Mesodermal cell (in vitro differentiated cells): Measurements from ENCODE around the gene PALM.
"Not testable (repeated sequence)": the region's sequence is repeated elsewhere in the genome, so short reads cannot be mapped to it uniquely, and the experiment has no call there.

ENCODE experiments used
- H3K27ac ChIP-seq: 2 replicates; pipeline ENCODE4 v1.7.0; 2013; ENCODE audit warnings: mild to moderate bottlenecking, low read depth, low read length, moderate library complexity; ENCODE audit not compliant: severe bottlenecking
- H3K36me3 ChIP-seq: 2 replicates; pipeline ENCODE4 v1.7.1; 2013; ENCODE audit warnings: mild to moderate bottlenecking, low read length, moderate library complexity; ENCODE audit not compliant: control insufficient read depth, insufficient read depth
- H3K4me1 ChIP-seq: one replicate; pipeline ENCODE4 v1.7.1; 2013; ENCODE audit warnings: mild to moderate bottlenecking, low read length; ENCODE audit not compliant: insufficient read depth, control insufficient read depth, poor library complexity, severe bottlenecking
- H3K4me3 ChIP-seq: 2 replicates; pipeline ENCODE4 v1.7.0; 2013; ENCODE audit warnings: low read length, control low read depth, mild to moderate bottlenecking; ENCODE audit not compliant: insufficient read depth, poor library complexity, severe bottlenecking; ENCODE audit errors: extremely low read depth
- H3K9me3 ChIP-seq: 2 replicates; pipeline ENCODE4 v1.7.1; 2013; ENCODE audit warnings: mild to moderate bottlenecking, low read length, moderate library complexity; ENCODE audit not compliant: control insufficient read depth
- WGBS, 2 experiments: methylation state at CpG; one replicate each; pipeline ENCODE4 v1.1.5; 2013; ENCODE audit warnings: missing lambda C conversion rate in 2 of 2; ENCODE audit not compliant: insufficient coverage in 2 of 2; 5-methylcytosine and 5-hydroxymethylcytosine counted together

Gene PALM

GRCh38 chr19:725461-726089, 16.8 kb downstream of the PALM start:
- Histone ChIP-seq H3K9me3 (no peaks in the 10 kb centered on the region), H3K4me1 (no peaks in the 10 kb centered on the region), H3K27ac (no peak overlapping the region), H3K4me3 (no peak overlapping the region), H3K36me3 (peaks cover 22% of the 10 kb centered on the region)
- 94 to 95% methylated on average over 11 to 12 of the region's 13 CpGs for WGBS, 2 experiments

- 87 to 95% methylated on average over 23 to 39 of the region's 43 CpGs for WGBS, 2 experiments
- H3K9me3 ChIP-seq: no peaks in the 10 kb centered on the region
- no peaks in the 10 kb centered on the region for H3K4me1 ChIP-seq
Measured at GRCh38 chr19:726993-727956, 18.5 kb downstream of the PALM start.

GRCh38 chr19:728011-728410, 19.3 kb downstream of the PALM start:
- 89% methylated on average over 18 to 25 of the region's 26 CpGs for WGBS, 2 experiments
- H3K4me1 ChIP-seq: no peaks in the 10 kb centered on the region
- no peaks in the 10 kb centered on the region for H3K9me3 ChIP-seq
- H3K36me3 ChIP-seq: peaks cover 22% of the 10 kb centered on the region
- H3K27ac ChIP-seq: no peak overlapping the region
- H3K4me3 ChIP-seq: no peak overlapping the region

More at GRCh38 chr19:726993-727956, 18.5 kb downstream of the PALM start:
- Histone ChIP-seq H3K4me3 (no peak overlapping the region), H3K27ac (no peak overlapping the region), H3K36me3 (peaks cover 22% of the 10 kb centered on the region)

- 91 to 97% methylated on average over 11 to 14 of the region's 15 CpGs for WGBS, 2 experiments
- H3K27ac ChIP-seq, H3K4me3 ChIP-seq, H3K4me1 ChIP-seq, H3K9me3 ChIP-seq: not testable (repeated sequence)
- peaks cover 22% of the 10 kb centered on the region for H3K36me3 ChIP-seq
Measured at GRCh38 chr19:729564-729963, 20.8 kb downstream of the PALM start.

- H3K9me3 ChIP-seq: no peaks in the 10 kb centered on the region
- no peak overlapping the region for H3K4me3 ChIP-seq
- peaks cover 22% of the 10 kb centered on the region for H3K36me3 ChIP-seq
- WGBS, 2 experiments: 88 to 90% methylated on average over 13 to 14 of the region's 14 CpGs
- no peaks in the 10 kb centered on the region for H3K4me1 ChIP-seq
- H3K27ac ChIP-seq: no peak overlapping the region
Measured at GRCh38 chr19:729965-730668, 21.4 kb downstream of the PALM start.

GRCh38 chr19:731000-731399, 22.3 kb downstream of the PALM start:
- no peak overlapping the region for H3K27ac ChIP-seq
- H3K36me3 ChIP-seq: peaks cover 22% of the 10 kb centered on the region
- 94 to 100% methylated on average over 8 to 16 of the region's 16 CpGs for WGBS, 2 experiments
- no peak overlapping the region for H3K4me3 ChIP-seq
- no peaks in the 10 kb centered on the region for H3K4me1 ChIP-seq
- H3K9me3 ChIP-seq: no peaks in the 10 kb centered on the region

GRCh38 chr19:732148-733069, 23.7 kb downstream of the PALM start:
- Histone ChIP-seq H3K9me3 (no peaks in the 10 kb centered on the region), H3K36me3 (peaks cover 17% of the 10 kb centered on the region), H3K4me1 (no peaks in the 10 kb centered on the region), H3K27ac (no peak overlapping the region), H3K4me3 (no peak overlapping the region)
- 95 to 96% methylated on average over 22 to 23 of the region's 24 CpGs for WGBS, 2 experiments

- Histone ChIP-seq H3K4me3 (no peak overlapping the region), H3K27ac (no peak overlapping the region), H3K9me3 (no peaks in the 10 kb centered on the region), H3K4me1 (no peaks in the 10 kb centered on the region), H3K36me3 (peaks cover 12% of the 10 kb centered on the region)
- WGBS, 2 experiments: 80 to 97% methylated on average over 4 to 11 of the region's 13 CpGs
Measured at GRCh38 chr19:734716-735115, 26.0 kb downstream of the PALM start.

GRCh38 chr19:736125-736524, 27.4 kb downstream of the PALM start:
- H3K9me3 ChIP-seq: no peaks in the 10 kb centered on the region
- H3K36me3 ChIP-seq: peaks cover 3% of the 10 kb centered on the region
- H3K27ac ChIP-seq: no peak overlapping the region
- H3K4me1 ChIP-seq: no peaks in the 10 kb centered on the region
- H3K4me3 ChIP-seq: no peak overlapping the region
- WGBS, 2 experiments: 88 to 91% methylated on average over 19 to 32 of the region's 32 CpGs

- no peak overlapping the region for H3K4me3 ChIP-seq
- no peaks in the 10 kb centered on the region for H3K9me3 ChIP-seq
- H3K27ac ChIP-seq: no peak overlapping the region
- H3K36me3 ChIP-seq: peaks cover 3% of the 10 kb centered on the region
- H3K4me1 ChIP-seq: no peaks in the 10 kb centered on the region
- WGBS, 2 experiments: 43 to 56% methylated on average over 17 to 21 of the region's 22 CpGs
Measured at GRCh38 chr19:737591-738093, 28.9 kb downstream of the PALM start.
